HFFc6 (cell line): ENCODE measurements around the gene SH3TC1. TPM values are rescaled to one million over a fixed set of nuclear protein-coding genes. Genes with fewer than 3 reads are reported as not detected.

Experiments
- DNase-seq: peaks from one replicate; pipeline ENCODE4 v3.0.0-alpha.2; 2018
- H3K27ac Mint-ChIP-seq: 2 replicates; pipeline ENCODE4 v1.8.0; 2020; ENCODE audit warnings: mild to moderate bottlenecking, mixed read lengths
- H3K27me3 Mint-ChIP-seq: 2 replicates; pipeline ENCODE4 v1.8.0; 2021; ENCODE audit warnings: mild to moderate bottlenecking, moderate library complexity, mixed read lengths; ENCODE audit not compliant: insufficient read depth
- H3K36me3 Mint-ChIP-seq: 2 replicates; pipeline ENCODE4 v1.8.0; 2021; ENCODE audit warnings: low read depth, mixed read lengths
- H3K4me1 Mint-ChIP-seq: 2 replicates; pipeline ENCODE4 v1.8.0; 2020; ENCODE audit warnings: low read depth, mixed read lengths
- H3K4me3 Mint-ChIP-seq: 2 replicates; pipeline ENCODE4 v1.8.0; 2020; ENCODE audit warnings: mild to moderate bottlenecking, moderate library complexity, mixed read lengths
- H3K9me3 Mint-ChIP-seq: 2 replicates; pipeline ENCODE4 v1.8.0; 2020; ENCODE audit warnings: mild to moderate bottlenecking, mixed read lengths
- total RNA-seq, 6 experiments: library from RNA; stranded (reverse); fragmentation: NEBNext Ultra II Directional; extraction: Animal tissue kit (Norgen Biotek cat#: 25700); gene quantifications; 2 replicates in 1 of 6; 3 replicates in 5 of 6; pipeline ENCODE4 v1.2.3, GENCODE V29; 2021
- TF ChIP-seq, protein P1 (sequence below): fragments of 200-600 bp; sonication (generic); IDR thresholded peaks from 2 replicates; pipeline ENCODE4 v1.5.0; 2021; ENCODE audit warnings: antibody characterized with exemption, mild to moderate bottlenecking

SH3TC1 gene
- total RNA-seq, 6 experiments from 2014 or later: 0.34 to 1.4 (median 0.86) TPM

DNA sequence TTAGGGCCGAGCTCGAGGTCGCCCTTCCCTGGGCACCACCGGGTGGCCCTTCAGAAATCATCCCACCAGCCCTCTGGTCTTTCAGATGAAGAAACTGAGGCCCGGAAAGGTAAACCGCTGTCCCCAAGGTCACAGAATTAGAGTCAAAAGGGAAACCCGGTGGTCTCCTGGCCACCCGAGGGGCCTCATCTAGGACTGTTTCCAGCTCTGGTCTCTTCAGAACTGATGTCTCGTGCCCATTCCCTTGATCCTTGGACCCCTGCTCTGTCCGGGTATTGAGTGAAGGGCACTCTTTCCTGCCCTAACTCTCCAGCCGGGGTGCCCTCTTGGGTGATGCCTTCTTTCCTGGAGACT is 71.3 kb downstream of the SH3TC1 start:
- no peaks in the 10 kb centered on the region for H3K9me3 Mint-ChIP-seq
- DNase-seq: no peak
- no peak overlapping the region for H3K4me3 Mint-ChIP-seq
- no peak overlapping the region for H3K27ac Mint-ChIP-seq
- H3K4me1 Mint-ChIP-seq: peaks cover 30% of the 10 kb centered on the region
- no peaks in the 10 kb centered on the region for H3K36me3 Mint-ChIP-seq
- no peaks in the 10 kb centered on the region; the same call in 1 of the 2 replicates for H3K27me3 Mint-ChIP-seq
- TF ChIP-seq, protein P1, sequence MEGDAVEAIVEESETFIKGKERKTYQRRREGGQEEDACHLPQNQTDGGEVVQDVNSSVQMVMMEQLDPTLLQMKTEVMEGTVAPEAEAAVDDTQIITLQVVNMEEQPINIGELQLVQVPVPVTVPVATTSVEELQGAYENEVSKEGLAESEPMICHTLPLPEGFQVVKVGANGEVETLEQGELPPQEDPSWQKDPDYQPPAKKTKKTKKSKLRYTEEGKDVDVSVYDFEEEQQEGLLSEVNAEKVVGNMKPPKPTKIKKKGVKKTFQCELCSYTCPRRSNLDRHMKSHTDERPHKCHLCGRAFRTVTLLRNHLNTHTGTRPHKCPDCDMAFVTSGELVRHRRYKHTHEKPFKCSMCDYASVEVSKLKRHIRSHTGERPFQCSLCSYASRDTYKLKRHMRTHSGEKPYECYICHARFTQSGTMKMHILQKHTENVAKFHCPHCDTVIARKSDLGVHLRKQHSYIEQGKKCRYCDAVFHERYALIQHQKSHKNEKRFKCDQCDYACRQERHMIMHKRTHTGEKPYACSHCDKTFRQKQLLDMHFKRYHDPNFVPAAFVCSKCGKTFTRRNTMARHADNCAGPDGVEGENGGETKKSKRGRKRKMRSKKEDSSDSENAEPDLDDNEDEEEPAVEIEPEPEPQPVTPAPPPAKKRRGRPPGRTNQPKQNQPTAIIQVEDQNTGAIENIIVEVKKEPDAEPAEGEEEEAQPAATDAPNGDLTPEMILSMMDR: no peak

DNA sequence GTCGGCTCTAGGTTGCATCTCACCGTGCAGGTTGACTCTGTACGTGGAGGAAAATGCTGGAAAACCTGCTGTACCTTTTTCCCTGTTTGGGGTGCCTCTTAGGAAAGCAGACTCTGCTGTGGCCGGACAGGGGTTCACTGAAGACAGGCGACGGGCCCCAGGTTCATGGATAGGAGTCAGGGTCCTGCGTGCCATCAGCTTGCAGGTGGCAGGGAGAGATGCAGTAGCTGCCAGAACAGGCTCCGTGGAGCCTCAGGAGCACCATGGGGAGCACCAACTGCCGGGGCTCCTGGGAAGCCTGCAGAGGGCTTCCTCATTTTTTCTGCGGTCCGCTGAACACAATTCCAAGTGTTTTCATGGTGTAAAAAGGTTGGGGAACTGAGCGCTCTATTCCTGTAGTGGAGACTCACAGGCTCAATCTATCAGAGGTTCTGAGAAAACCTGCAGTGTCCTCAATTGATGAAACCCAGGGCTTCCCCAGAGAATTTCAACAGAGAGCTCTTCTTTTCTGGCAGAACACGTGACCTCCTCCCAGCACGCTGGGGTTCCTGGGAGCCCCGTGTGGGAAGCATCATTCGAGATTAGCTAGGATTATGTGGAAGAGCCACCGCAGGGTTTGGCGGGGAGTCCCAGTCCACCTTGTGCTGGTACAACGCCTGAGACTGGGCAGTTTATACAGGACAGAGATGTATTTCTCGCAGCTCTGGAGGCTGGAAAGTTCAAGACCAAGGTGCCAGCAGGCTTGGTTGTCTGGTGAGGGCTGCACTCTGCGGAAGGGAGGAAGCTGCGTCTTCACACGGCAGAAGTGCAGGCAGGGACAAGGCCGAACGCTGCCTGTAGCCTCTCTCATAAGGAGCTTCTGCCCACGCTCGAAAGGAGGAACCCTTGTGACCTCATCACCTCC is 72.1 kb downstream of the SH3TC1 start:
- no peak overlapping the region for H3K4me3 Mint-ChIP-seq
- no peaks in the 10 kb centered on the region for H3K9me3 Mint-ChIP-seq
- no peak for DNase-seq
- no peaks in the 10 kb centered on the region; the same call in 1 of the 2 replicates for H3K27me3 Mint-ChIP-seq
- peaks cover 37% of the 10 kb centered on the region for H3K4me1 Mint-ChIP-seq
- TF ChIP-seq, protein P1: no peak
- H3K27ac Mint-ChIP-seq: no peak overlapping the region
- H3K36me3 Mint-ChIP-seq: no peaks in the 10 kb centered on the region

DNA sequence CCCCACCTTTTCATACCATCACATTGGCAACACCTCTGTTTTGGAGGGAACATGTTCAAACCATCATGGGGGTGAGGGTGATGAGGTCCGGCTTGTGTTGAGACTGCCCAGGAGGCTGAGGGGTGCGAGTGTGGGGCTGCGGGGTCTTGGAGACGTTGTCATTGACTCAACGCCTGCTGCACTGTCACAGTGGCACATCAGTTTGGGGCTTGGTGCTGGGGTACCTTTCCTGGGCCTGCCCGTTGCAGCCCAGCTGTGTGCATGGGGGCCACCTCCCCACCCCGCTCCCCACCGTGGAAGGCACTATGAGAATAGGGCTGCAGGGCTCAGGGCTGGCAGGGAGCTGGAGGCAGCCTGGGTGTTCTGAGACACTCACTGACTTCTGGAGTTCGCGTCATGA is 72.7 kb downstream of the SH3TC1 start:
- no peak for DNase-seq
- no peaks in the 10 kb centered on the region; the same call in 1 of the 2 replicates for H3K27me3 Mint-ChIP-seq
- H3K9me3 Mint-ChIP-seq: no peaks in the 10 kb centered on the region
- no peak overlapping the region for H3K4me3 Mint-ChIP-seq
- TF ChIP-seq, protein P1: no peak
- H3K4me1 Mint-ChIP-seq: peaks cover 40% of the 10 kb centered on the region
- H3K36me3 Mint-ChIP-seq: no peaks in the 10 kb centered on the region
- H3K27ac Mint-ChIP-seq: no peak overlapping the region

DNA sequence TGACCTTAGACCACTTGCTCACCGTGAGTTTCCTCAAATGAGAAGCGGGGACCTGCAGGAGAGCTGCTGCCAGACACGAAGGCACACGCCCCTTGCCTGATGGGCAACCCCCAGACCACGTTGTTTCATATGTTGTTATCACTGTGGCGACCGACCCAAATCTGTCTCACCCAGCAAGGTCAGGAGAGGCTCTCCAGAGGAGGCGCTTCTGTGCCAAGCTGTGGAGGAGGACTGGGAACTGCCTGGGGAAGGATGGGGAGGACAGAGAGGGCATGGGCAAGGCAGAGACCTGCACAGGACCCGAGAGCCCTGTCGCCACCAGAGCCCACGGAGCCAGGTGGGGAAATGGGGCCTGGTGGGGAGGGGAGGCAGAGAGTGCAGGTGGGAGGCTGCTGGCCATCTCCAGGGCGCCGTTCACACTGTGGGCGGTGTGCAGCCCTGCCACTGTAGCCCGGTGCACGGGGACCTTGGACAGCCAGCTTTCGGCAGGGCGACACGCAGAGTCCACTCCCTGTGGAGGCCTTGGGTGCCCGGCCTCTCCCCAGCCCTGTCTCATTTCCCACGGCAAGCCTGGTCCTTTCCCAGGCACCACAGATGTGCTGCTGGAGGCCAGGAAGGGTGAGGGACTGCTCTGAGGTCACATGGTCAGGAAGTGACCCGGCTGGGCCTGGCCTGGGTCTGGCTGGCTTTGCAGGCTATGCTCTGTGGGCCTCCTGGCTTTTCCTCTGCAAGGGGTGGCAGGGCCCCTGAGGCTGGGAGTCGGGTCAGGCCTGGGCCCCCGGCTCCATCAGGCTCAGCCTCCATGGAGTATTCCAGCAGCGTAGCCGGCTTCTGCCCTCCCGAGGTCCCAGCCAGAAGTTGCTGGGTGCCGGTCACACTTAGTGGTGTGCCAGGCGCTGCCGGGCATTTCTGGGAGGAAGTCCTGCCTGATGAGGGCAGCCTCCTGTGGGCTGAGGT is 73.7 kb downstream of the SH3TC1 start:
- no peaks in the 10 kb centered on the region for H3K36me3 Mint-ChIP-seq
- TF ChIP-seq, protein P1: no peak
- no peak for DNase-seq
- H3K4me3 Mint-ChIP-seq: no peak overlapping the region
- no peaks in the 10 kb centered on the region; the same call in 1 of the 2 replicates for H3K27me3 Mint-ChIP-seq
- H3K4me1 Mint-ChIP-seq: peaks cover 44% of the 10 kb centered on the region
- H3K9me3 Mint-ChIP-seq: no peaks in the 10 kb centered on the region
- H3K27ac Mint-ChIP-seq: no peak overlapping the region

DNA sequence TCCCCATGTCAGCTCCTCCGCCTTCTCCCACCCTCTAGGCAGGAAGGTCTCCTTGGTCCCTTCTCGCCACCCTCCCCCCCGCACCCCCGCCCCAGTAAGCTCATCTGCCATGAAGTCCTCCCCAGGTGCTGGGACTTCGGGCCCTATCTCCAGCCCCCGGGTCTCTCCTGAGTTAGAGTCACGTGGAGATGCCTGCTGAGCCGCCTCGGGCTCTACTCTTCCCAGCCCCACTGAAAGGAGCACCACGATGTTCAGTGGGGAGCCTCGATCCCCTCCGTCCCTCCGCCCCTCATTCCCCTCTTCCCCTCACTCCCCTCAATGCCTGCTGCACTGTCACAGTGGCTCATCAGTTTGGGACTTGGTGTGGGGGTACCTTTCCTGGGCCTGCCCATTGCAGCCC is 74.4 kb downstream of the SH3TC1 start:
- TF ChIP-seq, protein P1: no peak
- no peak for DNase-seq
- Mint-ChIP-seq H3K27ac (no peak overlapping the region), H3K36me3 (no peaks in the 10 kb centered on the region), H3K9me3 (no peaks in the 10 kb centered on the region), H3K4me1 (peaks cover 51% of the 10 kb centered on the region), H3K4me3 (no peak overlapping the region), H3K27me3 (no peaks in the 10 kb centered on the region; the same call in 1 of the 2 replicates)
